GM23338 (cell line): Measurements from ENCODE around the gene NPPA. TPM values are rescaled to one million over a fixed set of nuclear protein-coding genes. Genes with fewer than 3 reads are reported as not detected.

Experiments used
- ATAC-seq: fragments of 200-7000 bp; cut with Tn5 transposase; 3 replicates; pipeline ENCODE4 v1.9.1; 2020
- DNase-seq: peaks from one replicate; pipeline ENCODE4 v3.0.0-alpha.2; 2015; ENCODE audit warnings: low spot score
- H2AFZ ChIP-seq: fragments of 200-600 bp; sonication (generic); 2 replicates; pipeline ENCODE4 v1.8.0; 2016; ENCODE audit warnings: antibody characterized with exemption, mild to moderate bottlenecking, moderate library complexity
- H3F3A ChIP-seq: fragments of 200-600 bp; sonication (generic); replicated peaks from 2 replicates; pipeline ENCODE4 v1.8.0; 2017; ENCODE audit warnings: antibody characterized with exemption, mixed run types, low read depth
- H3K27ac ChIP-seq: fragments of 200-600 bp; sonication (generic); 2 replicates; pipeline ENCODE4 v1.6.1; 2016; ENCODE audit warnings: low read depth
- H3K27me3 ChIP-seq: fragments of 200-600 bp; sonication (generic); 2 replicates; pipeline ENCODE4 v1.8.0; 2016; ENCODE audit warnings: mild to moderate bottlenecking, mixed run types, moderate library complexity; ENCODE audit not compliant: insufficient read depth
- H3K36me3 ChIP-seq: fragments of 200-600 bp; sonication (generic); 2 replicates; pipeline ENCODE4 v1.8.0; 2016; ENCODE audit warnings: mild to moderate bottlenecking; ENCODE audit not compliant: insufficient read depth
- H3K4me1 ChIP-seq: fragments of 200-600 bp; sonication (generic); 2 replicates; pipeline ENCODE4 v1.8.0; 2016; ENCODE audit warnings: mild to moderate bottlenecking, moderate library complexity; ENCODE audit not compliant: insufficient read depth
- H3K4me2 ChIP-seq: fragments of 200-600 bp; sonication (generic); 2 replicates; pipeline ENCODE4 v1.7.1; 2017; ENCODE audit warnings: mixed run types
- H3K4me3 ChIP-seq: fragments of 200-600 bp; sonication (generic); 2 replicates; pipeline ENCODE4 v1.6.1; 2016; ENCODE audit warnings: mixed run types
- H3K79me2 ChIP-seq: fragments of 200-600 bp; sonication (generic); replicated peaks from 2 replicates; pipeline ENCODE4 v1.8.0; 2017; ENCODE audit warnings: mild to moderate bottlenecking; ENCODE audit not compliant: insufficient read depth
- H3K9me2 ChIP-seq: fragments of 200-600 bp; sonication (generic); 2 replicates; pipeline ENCODE4 v1.8.0; 2017; ENCODE audit not compliant: insufficient read depth
- H4K20me1 ChIP-seq: fragments of 200-600 bp; sonication (generic); replicated peaks from 2 replicates; pipeline ENCODE4 v1.8.0; 2017; ENCODE audit warnings: mild to moderate bottlenecking; ENCODE audit not compliant: insufficient read depth
- H3K27ac Mint-ChIP-seq: 2 replicates; pipeline ENCODE4 v1.8.0; 2020; ENCODE audit warnings: inconsistent platforms, mild to moderate bottlenecking, moderate library complexity, mixed read lengths
- H3K27me3 Mint-ChIP-seq: 3 replicates; pipeline ENCODE4 v1.8.0; 2022; ENCODE audit warnings: low read depth, mild to moderate bottlenecking, moderate library complexity, mixed read lengths, inconsistent platforms; ENCODE audit not compliant: insufficient read depth, poor library complexity
- H3K36me3 Mint-ChIP-seq: 3 replicates; pipeline ENCODE4 v1.8.0; 2021; ENCODE audit warnings: low read depth, mild to moderate bottlenecking, inconsistent platforms, moderate library complexity, mixed read lengths
- H3K4me1 Mint-ChIP-seq: 3 replicates; pipeline ENCODE4 v1.8.0; 2020; ENCODE audit warnings: mild to moderate bottlenecking, inconsistent platforms, mixed read lengths
- H3K4me3 Mint-ChIP-seq: 3 replicates; pipeline ENCODE4 v1.8.0; 2021; ENCODE audit warnings: moderate library complexity, mild to moderate bottlenecking, inconsistent platforms, mixed read lengths
- H3K9me3 Mint-ChIP-seq: 3 replicates; pipeline ENCODE4 v1.8.0; 2020; ENCODE audit warnings: moderate library complexity, mild to moderate bottlenecking, inconsistent platforms, mixed read lengths
- CREB1 ChIP-seq: fragments of 250-450 bp; sonication (Bioruptor Pico); IDR thresholded peaks from 2 replicates; pipeline ENCODE4 v1.5.0; 2020; ENCODE audit warnings: low read depth, mild to moderate bottlenecking, moderate library complexity
- NANOG ChIP-seq: IDR thresholded peaks from 2 replicates; pipeline ENCODE4 v1.6.1; 2016; ENCODE audit warnings: antibody characterized with exemption, borderline replicate concordance
- POLR2AphosphoS5 ChIP-seq: IDR thresholded peaks from 2 replicates; pipeline ENCODE4 v1.6.1; 2016; ENCODE audit warnings: antibody characterized with exemption, low read depth
- polyA plus RNA-seq: library from polyadenylated mRNA; unstranded; fragments of >200 nt; fragmentation: Nextera tagmentation; extraction: Ambion mirVana; gene quantifications from 2 replicates; pipeline ENCODE4 v1.2.1, GENCODE V29; 2016
- total RNA-seq: library from RNA; depleted of rRNA; stranded (reverse); fragments of >200 nt; shearing (Covaris generic); gene quantifications from 2 replicates; pipeline ENCODE4 v1.2.3, GENCODE V29; 2014
- TF ChIP-seq, protein P1 (sequence below): fragments of 250-450 bp; sonication (Bioruptor Pico); IDR thresholded peaks from 2 replicates; pipeline ENCODE4 v1.5.0; 2020; ENCODE audit warnings: mild to moderate bottlenecking, moderate library complexity

Gene NPPA
- total and polyA plus RNA-seq, 2 experiments from 2014 or later, result 0.29 TPM; not detected in 1

- TF ChIP-seq, protein P1, sequence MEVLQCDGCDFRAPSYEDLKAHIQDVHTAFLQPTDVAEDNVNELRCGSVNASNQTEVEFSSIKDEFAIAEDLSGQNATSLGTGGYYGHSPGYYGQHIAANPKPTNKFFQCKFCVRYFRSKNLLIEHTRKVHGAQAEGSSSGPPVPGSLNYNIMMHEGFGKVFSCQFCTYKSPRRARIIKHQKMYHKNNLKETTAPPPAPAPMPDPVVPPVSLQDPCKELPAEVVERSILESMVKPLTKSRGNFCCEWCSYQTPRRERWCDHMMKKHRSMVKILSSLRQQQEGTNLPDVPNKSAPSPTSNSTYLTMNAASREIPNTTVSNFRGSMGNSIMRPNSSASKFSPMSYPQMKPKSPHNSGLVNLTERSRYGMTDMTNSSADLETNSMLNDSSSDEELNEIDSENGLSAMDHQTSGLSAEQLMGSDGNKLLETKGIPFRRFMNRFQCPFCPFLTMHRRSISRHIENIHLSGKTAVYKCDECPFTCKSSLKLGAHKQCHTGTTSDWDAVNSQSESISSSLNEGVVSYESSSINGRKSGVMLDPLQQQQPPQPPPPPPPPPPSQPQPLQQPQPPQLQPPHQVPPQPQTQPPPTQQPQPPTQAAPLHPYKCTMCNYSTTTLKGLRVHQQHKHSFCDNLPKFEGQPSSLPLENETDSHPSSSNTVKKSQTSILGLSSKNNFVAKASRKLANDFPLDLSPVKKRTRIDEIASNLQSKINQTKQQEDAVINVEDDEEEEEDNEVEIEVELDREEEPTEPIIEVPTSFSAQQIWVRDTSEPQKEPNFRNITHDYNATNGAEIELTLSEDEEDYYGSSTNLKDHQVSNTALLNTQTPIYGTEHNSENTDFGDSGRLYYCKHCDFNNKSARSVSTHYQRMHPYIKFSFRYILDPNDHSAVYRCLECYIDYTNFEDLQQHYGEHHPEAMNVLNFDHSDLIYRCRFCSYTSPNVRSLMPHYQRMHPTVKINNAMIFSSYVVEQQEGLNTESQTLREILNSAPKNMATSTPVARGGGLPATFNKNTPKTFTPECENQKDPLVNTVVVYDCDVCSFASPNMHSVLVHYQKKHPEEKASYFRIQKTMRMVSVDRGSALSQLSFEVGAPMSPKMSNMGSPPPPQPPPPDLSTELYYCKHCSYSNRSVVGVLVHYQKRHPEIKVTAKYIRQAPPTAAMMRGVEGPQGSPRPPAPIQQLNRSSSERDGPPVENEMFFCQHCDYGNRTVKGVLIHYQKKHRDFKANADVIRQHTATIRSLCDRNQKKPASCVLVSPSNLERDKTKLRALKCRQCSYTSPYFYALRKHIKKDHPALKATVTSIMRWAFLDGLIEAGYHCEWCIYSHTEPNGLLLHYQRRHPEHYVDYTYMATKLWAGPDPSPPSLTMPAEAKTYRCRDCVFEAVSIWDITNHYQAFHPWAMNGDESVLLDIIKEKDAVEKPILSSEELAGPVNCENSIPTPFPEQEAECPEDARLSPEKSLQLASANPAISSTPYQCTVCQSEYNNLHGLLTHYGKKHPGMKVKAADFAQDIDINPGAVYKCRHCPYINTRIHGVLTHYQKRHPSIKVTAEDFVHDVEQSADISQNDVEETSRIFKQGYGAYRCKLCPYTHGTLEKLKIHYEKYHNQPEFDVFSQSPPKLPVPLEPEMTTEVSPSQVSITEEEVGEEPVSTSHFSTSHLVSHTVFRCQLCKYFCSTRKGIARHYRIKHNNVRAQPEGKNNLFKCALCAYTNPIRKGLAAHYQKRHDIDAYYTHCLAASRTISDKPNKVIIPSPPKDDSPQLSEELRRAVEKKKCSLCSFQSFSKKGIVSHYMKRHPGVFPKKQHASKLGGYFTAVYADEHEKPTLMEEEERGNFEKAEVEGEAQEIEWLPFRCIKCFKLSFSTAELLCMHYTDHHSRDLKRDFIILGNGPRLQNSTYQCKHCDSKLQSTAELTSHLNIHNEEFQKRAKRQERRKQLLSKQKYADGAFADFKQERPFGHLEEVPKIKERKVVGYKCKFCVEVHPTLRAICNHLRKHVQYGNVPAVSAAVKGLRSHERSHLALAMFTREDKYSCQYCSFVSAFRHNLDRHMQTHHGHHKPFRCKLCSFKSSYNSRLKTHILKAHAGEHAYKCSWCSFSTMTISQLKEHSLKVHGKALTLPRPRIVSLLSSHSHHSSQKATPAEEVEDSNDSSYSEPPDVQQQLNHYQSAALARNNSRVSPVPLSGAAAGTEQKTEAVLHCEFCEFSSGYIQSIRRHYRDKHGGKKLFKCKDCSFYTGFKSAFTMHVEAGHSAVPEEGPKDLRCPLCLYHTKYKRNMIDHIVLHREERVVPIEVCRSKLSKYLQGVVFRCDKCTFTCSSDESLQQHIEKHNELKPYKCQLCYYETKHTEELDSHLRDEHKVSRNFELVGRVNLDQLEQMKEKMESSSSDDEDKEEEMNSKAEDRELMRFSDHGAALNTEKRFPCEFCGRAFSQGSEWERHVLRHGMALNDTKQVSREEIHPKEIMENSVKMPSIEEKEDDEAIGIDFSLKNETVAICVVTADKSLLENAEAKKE (CRISPR knock-in tag), result no peak
Observed at GRCh38 chr1:11806307-11806936, 41.2 kb downstream of the NPPA start (continued).

GRCh38 chr1:11805422-11806306, 41.9 kb downstream of the NPPA start, which contains the start of the genes CLCN6 and MTHFR:
Gene CLCN6 (plus strand): TSS chr1:11806191. CDS start chr1:11806263, 72 bp downstream.
Gene MTHFR (minus strand): TSS chr1:11805964. CDS start chr1:11803116, 2,848 bp downstream.
- Histone ChIP-seq H3K79me2 (peaks cover 55% of the 10 kb centered on the region), H3K4me2 (peak within 1 kb of the TSS; percentile 100), H3K27ac (peak within 1 kb of the TSS; percentile 94), H3K9me2 (no peaks in the 10 kb centered on the region), H4K20me1 (peaks cover 14% of the 10 kb centered on the region), H3K36me3 (peaks cover 13% of the 10 kb centered on the region), H3K4me3 (peak within 1 kb of the TSS; percentile 98), H3F3A (peaks cover 22% of the 10 kb centered on the region; the same call in 1 of the 2 replicates), H2AFZ (peak within 1 kb of the TSS; percentile 87), H3K27me3 (no peaks in the 10 kb centered on the region), H3K4me1 (peaks cover 36% of the 10 kb centered on the region)
- TF ChIP-seq CREB1 (CRISPR knock-in tag) (peak; percentile 88), POLR2AphosphoS5 (peak; percentile 84), NANOG (no peak)
- ATAC-seq (peak; percentile 87), DNase-seq (peak; percentile 99)
- peak within 1 kb of the TSS; percentile 92 for H3K4me3 Mint-ChIP-seq
- H3K4me1 Mint-ChIP-seq, result peaks cover 53% of the 10 kb centered on the region
- H3K36me3 Mint-ChIP-seq, result peaks cover 40% of the 10 kb centered on the region
- H3K27me3 Mint-ChIP-seq, result peaks cover 12% of the 10 kb centered on the region
- peaks cover 2% of the 10 kb centered on the region; the same call in 1 of the 3 replicates for H3K9me3 Mint-ChIP-seq
- H3K27ac Mint-ChIP-seq, result peak within 1 kb of the TSS; percentile 96
